NCI-H345 treated with DMSO at 0.1 percent for 48 hours (cell line): ENCODE results near the gene ARHGAP22.

ENCODE experiments used
- DNase-seq: peaks from one replicate; lab custom pipeline; 2025; ENCODE audit not compliant: unreplicated experiment; lab: John Stamatoyannopoulos, UW

Gene ARHGAP22

DNA sequence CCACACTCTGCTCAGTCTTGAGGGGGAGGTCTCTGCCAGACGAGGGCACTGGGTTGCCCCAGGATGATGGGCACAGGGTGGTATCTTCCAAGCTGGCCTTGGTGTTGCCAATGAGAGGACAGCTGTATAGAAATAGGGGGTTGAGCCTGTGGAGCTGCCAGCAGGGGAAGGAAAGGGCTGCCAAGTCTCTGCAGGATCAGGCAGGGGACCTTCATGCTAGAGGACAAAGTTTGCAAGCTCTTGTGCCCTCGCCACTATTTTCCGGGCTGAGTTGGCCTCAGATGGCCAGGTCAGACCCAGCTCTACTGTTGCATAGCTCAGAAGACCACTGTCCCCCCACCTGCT is 68.7 kb downstream of the ARHGAP22 start:
- no peak for DNase-seq

- no peak for DNase-seq
Observed at GRCh38 chr10:48535416-48536155, 69.3 kb downstream of the ARHGAP22 start.

DNA sequence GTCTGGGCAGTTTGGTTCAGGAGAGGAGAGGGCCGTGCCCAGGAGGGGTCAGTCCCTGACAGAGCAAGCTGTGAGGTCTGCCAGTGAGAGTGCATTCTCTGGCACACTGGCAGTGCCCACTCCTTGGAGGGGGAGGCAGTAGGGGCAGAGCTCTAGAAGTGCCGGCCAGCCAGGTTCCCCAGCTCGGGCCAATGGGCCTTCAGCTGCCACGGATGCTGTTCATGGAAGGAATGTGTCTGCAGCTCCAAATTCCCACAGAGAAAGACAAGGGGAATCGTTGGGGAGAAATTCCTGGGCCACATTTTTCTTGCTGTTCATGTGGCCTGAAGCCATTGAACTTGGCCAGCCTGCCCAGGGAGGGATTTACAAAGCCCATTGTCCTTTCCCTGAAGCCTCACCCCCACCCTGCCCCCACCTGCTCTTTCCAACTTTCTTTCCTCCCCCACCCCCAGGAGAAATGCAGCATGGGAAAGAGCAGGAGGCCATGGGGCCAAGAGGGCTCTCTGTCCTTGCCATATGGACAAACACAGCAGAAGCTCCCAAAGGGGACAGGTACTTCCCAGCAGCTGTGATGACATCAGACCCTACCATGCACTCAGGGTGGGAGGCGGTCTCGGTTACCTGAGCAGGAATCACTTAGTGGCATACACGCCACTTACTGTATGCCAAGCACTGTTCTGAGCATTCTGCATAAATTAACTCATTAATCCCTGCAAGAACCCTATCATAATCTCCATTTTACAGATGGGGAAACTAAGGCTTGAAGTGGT is 70.7 kb downstream of the ARHGAP22 start:
- no peak for DNase-seq

- DNase-seq: no peak
Observed at GRCh38 chr10:48533540-48533939, 71.3 kb downstream of the ARHGAP22 start.

GRCh38 chr10:48531486-48531885 is 73.4 kb downstream of the ARHGAP22 start:
- DNase-seq: no peak

DNA sequence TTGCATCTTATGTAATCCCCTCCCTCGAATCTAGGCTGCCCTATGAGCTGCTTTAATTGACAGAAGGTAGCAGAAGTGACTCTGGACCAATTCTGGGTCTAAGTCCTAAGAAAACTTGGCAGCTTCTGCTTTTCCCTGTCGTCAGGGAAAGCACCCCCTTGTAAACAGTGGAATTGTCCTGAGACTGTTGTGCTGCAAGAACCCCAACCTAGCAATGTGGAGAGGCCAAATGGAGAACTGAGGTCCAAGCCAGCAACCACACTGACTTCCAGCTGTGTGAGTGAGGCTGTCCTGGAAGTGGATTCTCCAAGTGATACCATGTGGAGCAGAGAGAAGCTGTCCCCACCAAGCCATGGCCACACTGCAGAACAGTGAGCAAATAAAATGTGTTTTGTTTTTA is 75.5 kb downstream of the ARHGAP22 start:
- DNase-seq: no peak

GRCh38 chr10:48527756-48528155 is 77.1 kb downstream of the ARHGAP22 start:
- no peak for DNase-seq

- DNase-seq: no peak
Observed at GRCh38 chr10:48526846-48527505, 77.9 kb downstream of the ARHGAP22 start.

DNA sequence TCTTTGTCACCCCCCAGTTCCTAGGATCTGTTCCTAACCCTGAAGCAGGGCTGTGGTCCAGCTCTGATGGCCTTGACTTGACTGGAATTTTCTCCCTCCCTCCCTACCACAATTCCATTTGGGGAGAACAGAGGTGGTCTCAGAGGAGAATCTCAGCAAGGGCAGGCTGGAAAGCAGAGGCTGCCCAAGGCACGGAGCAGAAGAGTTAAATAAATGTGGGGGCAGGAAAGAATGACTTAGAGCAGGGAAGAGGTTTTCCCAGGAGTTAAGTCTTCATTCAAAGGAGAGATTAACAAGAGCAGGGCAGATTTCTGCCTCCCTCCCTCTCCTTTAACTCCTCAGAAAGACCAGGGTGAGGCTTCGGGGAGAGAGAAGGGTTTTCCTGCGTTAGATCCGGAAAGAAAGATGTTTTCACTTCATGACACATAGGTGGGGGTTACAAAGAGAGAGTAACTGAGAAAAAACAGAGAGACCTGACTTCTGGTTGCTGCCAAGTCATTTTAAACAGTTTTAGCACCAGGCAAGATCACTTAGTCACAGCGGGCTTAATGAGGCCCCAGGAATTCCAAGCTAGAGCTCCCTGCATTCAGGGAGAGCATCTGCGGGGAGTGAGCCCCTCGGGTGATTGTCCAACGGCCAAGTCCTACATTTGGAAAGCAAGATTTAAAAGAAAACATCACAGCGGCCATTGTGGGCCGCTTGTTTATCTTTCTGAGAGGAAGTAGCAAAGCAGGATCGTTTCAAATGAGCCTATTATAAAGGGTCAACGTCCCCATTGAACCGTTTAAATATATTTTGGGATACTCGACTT is 78.7 kb downstream of the ARHGAP22 start:
- no peak for DNase-seq

DNA sequence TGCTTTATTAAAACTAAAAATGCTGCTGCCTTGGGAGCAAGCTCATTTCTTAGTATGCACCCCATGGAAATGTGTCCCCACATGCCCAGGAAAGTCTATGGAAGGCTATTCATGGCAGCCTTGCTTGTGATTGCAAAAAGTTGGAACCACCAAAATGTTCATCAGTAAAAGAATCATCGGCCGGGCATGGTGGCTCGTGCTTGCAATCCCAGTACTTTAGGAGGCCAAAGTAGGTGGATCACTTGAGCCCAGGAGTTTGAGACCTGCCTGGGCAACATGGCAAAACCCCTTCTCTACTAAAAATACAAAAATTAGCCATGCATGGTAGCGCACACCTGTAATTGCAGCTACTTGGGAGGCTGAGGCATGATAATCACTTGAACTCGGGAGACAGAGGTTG is 79.8 kb downstream of the ARHGAP22 start:
- DNase-seq: no peak

- DNase-seq: no peak
Observed at GRCh38 chr10:48523820-48524758, 80.8 kb downstream of the ARHGAP22 start.

DNA sequence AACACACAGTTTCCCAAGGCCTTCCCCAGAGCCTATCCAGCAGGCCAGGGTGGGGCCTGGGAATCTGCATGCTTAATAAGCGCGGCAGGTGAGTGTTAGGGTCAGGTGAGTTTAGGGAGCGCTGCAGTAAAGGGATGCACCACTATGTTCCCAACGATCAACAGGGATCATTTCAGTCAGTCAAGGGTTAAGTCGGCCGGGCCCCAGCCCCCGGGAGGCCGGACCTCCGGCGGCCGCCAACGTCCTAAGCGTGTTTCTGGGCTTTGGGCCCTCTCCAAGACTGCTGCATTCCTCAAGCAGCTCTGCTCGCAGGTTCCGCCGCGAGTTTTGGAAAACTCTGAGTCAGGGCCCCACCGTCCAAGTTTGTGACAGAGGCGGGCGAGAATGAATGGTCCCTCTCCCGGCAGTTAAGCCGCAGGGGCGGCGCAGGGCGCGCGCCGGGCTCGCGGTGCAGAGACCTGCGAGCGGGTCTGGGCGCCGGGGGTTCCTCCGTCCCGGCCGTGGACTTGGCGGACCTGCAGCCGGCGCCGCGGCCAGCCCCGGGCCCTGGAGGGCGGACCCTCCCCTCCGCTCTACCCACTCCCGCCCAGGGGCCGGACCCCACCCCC is 81.6 kb downstream of the ARHGAP22 start:
- no peak for DNase-seq

DNA sequence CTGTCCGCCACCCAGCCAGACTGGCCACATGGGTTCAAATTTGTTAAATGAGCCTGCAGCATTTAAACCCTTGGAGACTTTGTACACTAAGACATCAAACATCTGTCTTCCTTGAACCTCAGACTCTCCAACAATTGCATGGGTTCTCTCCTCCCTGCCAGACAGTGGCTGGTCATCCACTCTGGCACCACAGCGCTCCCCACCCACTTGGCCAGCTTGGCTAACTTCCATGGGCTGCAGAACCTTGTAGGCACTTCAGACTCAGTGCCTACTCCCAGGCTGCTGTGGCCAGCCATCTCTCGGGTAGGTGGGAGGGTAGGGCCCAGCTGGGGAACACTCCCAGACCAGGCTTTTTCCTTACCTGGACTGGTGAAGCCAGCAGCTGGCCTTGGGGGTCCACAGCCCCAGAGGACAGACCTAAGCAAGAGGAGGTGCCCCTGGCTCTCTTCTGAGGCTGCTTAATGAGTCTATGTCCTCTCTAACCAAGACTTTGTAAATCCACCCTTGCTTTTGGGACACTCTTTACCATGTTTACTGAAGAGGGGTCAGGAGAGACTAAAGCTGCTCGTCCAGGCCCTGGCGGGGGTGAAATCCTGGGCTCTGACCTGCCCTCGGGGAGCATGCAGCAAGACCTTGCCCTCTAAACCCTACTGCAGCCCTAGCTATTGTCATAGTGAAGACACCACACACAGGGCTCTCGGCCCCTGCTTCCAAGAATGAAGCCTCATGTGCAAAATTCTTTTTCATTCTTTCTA is 82.7 kb downstream of the ARHGAP22 start:
- DNase-seq: no peak

- DNase-seq: no peak
Observed at GRCh38 chr10:48520594-48520993, 84.3 kb downstream of the ARHGAP22 start.

GRCh38 chr10:48520184-48520506 is 84.7 kb downstream of the ARHGAP22 start:
- DNase-seq: no peak

DNA sequence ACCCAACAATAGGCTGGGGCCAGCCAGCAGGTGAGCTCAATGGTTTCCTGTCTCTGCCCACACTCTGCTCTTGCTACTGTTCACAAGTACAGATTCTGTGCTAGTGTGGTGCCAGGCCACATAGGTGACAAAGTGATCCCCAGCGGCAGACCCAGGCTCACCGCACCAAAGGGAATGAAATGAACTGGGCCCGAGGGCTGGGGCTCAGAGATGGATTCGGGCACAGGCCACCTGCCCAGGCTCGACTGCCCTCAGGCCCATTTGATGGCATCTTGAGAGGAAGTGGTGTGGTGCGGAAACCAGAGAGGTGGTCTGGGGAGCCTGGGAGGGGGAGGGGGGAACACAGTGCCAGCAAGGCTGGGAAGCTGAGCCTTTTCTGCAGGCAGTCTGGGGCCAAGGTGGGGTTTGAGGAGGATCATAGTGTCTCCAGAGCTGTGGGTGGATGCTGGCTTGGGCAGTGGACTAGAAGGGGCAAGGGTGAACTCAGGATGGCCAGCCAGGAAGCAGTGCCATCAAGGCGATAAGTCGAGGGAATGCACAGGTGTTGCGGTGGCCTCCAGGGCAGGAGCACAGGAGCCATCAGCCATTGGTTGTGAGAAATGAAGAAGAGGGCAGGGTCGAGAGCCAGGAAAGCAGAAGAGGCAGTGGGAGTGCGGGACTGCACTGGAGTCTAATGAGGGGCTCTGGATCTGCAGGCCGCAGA is 85.2 kb downstream of the ARHGAP22 start:
- DNase-seq: no peak

- DNase-seq: no peak
Observed at GRCh38 chr10:48518986-48519385, 85.9 kb downstream of the ARHGAP22 start.

DNA sequence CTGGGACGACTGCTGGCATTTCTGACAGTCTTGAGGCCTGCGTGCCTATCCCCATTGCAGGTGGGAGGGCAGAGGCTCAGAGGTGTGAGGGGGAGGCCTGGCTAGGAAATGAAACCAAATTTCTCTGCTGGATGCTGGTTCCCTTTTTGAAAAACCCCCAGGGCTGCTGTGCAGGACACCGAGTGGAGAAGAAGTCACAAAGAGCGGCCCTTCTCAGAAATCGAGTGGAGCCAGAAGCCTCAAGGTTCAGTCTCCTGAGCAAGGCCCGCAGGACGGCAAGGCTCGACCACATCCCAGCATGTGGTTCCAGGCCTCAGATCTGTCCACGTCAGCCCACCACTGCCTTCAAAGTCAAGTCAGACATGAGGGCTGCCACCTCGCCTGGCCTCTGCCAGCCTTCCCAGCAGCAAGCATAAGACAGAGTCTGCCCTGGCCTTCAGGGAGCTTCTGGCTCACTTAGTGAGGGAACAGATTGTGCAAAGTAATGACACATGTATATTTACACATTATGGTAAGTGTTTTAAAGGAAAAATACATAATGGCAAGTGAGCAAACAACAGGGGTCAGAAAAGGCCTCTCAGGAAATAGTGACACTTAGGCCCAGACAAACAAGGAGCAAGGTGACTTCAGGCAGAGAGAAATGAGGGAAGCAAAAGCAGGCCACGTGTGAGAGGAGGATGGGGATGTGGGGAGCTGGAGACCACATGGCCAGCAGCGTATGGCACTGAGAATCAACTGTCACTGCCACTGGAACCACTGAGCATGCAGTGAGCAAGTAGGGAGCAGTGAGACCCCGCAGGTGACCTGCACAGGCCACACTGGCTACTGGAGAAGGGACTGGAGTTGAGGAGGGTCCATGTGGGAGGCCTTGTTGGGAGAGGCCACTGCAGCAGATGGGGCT is 86.7 kb downstream of the ARHGAP22 start:
- DNase-seq: no peak
